Pons (tissue), 1 donor: ENCODE results near the gene CCDC137.
A peak's percentile ranks its signal among the peaks of the same experiment; 100 is the strongest.
"Not testable (repeated sequence)": the region's sequence is repeated elsewhere in the genome, so short reads cannot be mapped to it uniquely, and the experiment has no call there.

ENCODE experiments used
- DNase-seq: peaks from one replicate; pipeline ENCODE4 v3.0.0-alpha.2; 2016; ENCODE audit warnings: low spot score

CCDC137 gene, protein sequence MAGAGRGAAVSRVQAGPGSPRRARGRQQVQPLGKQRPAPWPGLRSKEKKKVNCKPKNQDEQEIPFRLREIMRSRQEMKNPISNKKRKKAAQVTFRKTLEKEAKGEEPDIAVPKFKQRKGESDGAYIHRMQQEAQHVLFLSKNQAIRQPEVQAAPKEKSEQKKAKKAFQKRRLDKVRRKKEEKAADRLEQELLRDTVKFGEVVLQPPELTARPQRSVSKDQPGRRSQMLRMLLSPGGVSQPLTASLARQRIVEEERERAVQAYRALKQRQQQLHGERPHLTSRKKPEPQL

GRCh38 chr17:81666342-81667191, at the start of gene CCDC137, which contains the start of gene OXLD1:
Gene CCDC137 (plus strand): TSS chr17:81666737. CDS start chr17:81666767, 30 bp downstream.
Gene OXLD1 (minus strand): TSS chr17:81666605. CDS start chr17:81666577, 28 bp downstream.
- peak; percentile 92 for DNase-seq

DNA sequence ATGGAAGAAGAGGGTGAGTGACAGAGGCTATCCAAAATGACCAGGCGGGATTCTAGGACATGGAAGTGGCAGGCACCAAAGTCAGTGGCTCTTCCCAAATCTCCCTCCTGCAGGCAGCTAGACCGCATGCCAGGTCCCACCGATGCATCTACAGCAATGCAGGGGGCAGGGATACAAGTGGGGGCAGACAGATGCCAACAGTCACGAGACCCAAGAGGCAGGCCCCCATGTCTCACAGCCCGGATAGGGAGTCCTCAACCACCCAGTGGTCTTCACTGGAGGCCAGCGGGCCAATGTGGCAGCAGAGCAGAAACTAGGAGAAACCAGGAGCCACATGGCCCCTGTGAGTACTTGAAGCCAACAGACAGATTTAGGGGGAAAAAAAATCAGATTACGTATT, 49.7 kb upstream of the CCDC137 start:
- DNase-seq, result no peak

DNA sequence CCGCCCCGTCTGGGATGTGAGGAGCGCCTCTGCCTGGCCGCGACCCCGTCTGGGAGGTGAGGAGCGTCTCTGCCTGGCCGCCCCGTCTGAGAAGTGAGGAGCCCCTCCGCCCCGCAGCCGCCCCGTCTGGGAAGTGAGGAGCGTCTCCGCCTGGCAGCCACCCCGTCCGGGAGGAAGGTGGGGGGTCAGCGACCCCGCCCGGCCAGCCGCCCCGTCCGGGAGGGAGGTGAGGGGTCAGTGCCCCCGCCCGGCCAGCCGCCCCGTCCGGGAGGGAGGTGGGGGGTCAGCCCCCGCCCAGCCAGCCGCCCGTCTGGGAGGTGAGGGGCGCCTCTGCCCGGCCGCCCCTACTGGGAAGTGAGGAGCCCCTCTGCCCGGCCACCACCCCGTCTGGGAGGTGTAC, 48.2 kb upstream of the CCDC137 start:
- DNase-seq, result not testable (repeated sequence)

DNA sequence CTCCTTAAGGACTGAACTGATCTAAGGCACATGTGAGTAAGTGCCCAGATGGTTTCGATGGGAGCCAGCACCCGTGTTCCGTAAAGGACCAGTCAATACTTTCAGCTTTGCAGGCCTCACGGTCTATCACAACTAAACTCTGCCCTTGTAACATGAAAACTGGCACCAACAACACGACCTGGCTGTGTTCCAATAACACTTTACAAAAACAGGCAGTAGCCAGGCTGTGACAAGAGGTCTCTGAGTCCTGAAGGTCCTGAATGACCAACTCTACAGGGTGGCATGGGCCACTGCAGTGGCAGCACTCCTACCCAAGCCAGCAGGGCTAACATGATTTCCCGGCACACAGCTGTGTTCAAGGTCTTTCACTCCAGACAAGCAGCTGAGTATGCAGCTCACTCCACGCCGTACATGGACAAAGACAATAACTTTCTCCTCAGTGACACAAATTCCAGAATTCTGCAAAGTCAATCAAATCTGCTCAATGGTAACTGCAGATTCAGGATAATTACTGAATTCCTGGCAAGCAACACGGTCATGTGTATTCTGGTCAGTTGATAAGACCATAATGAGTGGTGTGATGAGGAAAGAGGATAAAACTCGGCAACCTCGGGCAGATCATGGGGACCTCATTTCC, 44.9 kb upstream of the CCDC137 start:
- peak; percentile 29 for DNase-seq

- DNase-seq, result no peak
These were observed 36.3 kb upstream of the CCDC137 start for GRCh38 chr17:81630274-81630673.

DNA sequence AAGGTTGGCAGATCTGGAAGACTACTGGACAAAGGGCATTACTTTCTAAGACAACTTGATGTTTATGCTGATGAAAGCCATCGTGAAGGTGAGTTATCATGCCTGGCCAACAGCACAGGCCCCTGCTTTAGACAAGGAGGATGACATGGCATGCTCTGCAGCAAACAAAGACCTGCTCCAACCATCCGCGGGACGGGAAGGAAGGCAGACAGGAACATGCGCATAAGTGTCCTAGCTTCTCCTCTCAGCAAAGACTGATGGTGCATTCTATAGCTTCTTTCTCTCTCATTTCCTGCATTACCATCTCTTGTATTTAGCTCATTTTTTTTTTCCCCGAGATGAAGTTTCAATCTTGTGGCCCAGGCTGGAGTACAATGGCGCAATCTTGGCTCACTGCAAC, 35.1 kb upstream of the CCDC137 start:
- no peak for DNase-seq

- no peak for DNase-seq
These were observed 31.1 kb upstream of the CCDC137 start for GRCh38 chr17:81635431-81635830.

GRCh38 chr17:81635973-81636504, 30.5 kb upstream of the CCDC137 start:
- peak; percentile 25 for DNase-seq

GRCh38 chr17:81636505-81637288, 29.8 kb upstream of the CCDC137 start, which contains the start of the genes NPLOC4 and TSPAN10:
Gene NPLOC4 (minus strand): TSS chr17:81637112. CDS start chr17:81636930, 182 bp downstream.
Gene TSPAN10 (plus strand): TSS chr17:81637196. CDS start chr17:81642413, 5,217 bp downstream.
- peak; percentile 64 for DNase-seq

DNA sequence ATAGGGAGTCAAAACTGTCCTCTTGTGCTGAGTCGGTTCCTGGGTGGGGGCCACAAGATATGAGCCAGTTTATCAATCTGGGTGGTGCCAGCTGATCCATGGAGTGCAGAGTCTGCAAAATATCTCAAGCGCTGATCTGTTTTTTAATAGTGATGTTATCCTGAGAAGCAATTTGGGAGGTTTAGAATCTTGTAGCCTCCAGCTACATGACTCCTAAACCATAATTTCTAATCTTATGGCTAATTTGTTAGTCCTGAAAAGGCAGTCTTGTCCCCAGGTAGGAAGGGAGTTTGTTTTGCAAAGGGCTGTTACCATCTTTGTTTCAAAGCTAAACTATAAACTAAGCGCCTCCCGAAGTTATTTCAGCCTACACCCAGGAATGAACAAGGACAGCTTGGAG, 27.9 kb upstream of the CCDC137 start:
- no peak for DNase-seq

DNA sequence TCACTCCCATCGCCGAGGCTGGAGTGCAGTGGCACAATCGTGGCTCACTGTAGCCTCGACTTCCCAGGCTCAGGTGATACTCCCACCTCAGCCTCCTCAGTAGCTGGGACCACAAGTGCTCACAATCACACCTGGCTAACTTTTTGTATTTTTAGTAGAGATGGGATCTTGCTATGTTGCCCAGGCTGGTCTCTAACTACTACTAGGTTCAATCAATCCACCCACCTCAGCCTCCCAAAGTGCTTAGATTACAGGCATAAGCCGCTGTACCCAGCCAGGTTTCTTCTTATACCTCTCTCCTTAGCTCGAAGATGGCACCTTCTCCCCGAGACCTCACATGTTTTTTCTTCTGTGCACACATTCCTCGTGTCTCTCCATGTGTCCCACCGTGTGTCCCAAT, 26.5 kb upstream of the CCDC137 start:
- no peak for DNase-seq

DNA sequence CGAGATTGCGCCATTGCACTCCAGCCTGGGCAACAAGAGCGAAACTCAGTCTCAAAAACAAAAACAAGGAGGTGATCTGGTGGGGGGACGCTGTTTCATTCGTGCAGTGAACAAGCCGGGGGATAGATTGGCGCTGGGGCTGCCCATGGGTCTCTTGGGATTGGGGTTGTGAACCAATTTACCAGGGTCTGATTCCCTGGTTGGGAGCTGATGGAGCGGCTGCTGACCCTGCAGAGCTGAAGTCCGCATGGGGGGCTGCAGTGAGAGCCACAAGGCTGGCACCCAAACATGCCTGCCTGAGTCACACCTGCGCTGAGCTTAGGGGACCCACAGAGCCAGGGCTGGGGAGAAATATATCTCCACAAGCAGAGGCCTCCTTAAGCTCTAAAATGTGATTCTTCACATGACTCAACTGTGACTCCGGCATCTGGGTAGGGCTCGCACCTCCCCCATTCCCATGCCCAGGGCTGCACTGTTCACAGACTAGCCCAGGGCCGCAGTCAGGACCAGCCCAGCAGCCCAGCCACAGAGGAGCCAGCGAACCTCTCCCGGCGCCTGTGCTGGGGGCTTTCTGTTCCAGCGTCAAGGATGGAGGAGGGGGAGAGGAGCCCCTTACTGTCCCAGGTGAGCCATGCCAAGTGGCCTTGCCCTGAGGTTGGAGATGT, 24.6 kb upstream of the CCDC137 start:
- DNase-seq, result no peak

- DNase-seq, result no peak
These were observed 22.0 kb upstream of the CCDC137 start for GRCh38 chr17:81644496-81644895.

DNA sequence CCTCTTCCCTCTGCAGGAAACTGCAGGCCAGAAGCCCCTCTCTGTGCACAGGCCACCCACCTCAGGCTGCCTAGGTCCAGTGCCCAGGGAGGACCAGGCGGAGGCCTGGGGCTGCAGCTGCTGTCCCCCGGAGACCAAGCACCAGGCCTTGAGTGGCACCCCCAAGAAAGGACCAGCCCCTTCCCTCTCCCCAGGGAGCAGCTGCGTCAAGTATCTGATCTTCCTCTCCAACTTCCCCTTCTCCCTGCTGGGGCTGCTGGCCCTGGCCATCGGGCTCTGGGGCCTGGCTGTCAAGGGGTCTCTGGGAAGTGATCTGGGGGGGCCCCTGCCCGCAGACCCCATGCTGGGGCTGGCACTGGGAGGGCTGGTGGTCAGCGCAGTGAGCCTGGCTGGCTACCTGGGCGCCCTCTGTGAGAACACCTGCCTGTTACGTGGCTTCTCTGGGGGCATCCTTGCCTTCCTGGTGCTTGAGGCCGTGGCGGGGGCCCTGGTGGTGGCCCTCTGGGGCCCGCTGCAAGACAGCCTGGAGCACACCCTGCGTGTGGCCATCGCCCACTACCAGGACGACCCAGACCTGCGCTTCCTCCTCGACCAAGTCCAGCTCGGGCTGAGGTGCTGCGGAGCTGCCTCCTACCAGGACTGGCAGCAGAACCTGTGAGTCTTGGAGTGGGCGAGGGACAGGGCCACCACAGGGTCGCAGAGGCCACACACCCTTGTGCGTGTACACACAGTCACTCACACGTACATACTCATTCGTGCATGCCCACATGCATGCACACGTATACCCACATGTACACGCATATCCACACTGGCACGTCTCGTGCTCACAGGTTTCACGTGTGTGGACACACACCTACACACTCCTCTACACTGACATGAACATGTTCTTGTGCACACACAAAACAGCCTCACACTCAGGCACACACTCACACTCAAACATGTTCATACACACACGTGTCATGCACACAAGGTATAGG, 21.3 kb upstream of the CCDC137 start:
- no peak for DNase-seq

GRCh38 chr17:81646869-81647600, 19.5 kb upstream of the CCDC137 start:
- DNase-seq, result no peak

- no peak for DNase-seq
These were observed 18.9 kb upstream of the CCDC137 start for GRCh38 chr17:81647640-81648012.

- DNase-seq, result no peak
These were observed 18.4 kb upstream of the CCDC137 start for GRCh38 chr17:81648013-81648706.

- DNase-seq, result no peak
These were observed 17.8 kb upstream of the CCDC137 start for GRCh38 chr17:81648707-81649085.
